Measurements from ENCODE around the gene TCERG1L. TPM values are rescaled to one million over a fixed set of nuclear protein-coding genes. Genes with fewer than 3 reads are reported as not detected.

TCERG1L gene, protein sequence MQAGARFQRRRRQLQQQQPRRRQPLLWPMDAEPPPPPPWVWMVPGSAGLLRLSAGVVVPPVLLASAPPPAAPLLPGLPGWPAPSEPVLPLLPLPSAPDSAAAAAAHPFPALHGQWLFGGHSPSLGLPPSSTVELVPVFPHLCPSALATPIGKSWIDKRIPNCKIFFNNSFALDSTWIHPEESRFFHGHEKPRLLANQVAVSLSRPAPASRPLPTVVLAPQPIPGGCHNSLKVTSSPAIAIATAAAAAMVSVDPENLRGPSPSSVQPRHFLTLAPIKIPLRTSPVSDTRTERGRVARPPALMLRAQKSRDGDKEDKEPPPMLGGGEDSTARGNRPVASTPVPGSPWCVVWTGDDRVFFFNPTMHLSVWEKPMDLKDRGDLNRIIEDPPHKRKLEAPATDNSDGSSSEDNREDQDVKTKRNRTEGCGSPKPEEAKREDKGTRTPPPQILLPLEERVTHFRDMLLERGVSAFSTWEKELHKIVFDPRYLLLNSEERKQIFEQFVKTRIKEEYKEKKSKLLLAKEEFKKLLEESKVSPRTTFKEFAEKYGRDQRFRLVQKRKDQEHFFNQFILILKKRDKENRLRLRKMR
- total RNA-seq: not detected

DNA sequence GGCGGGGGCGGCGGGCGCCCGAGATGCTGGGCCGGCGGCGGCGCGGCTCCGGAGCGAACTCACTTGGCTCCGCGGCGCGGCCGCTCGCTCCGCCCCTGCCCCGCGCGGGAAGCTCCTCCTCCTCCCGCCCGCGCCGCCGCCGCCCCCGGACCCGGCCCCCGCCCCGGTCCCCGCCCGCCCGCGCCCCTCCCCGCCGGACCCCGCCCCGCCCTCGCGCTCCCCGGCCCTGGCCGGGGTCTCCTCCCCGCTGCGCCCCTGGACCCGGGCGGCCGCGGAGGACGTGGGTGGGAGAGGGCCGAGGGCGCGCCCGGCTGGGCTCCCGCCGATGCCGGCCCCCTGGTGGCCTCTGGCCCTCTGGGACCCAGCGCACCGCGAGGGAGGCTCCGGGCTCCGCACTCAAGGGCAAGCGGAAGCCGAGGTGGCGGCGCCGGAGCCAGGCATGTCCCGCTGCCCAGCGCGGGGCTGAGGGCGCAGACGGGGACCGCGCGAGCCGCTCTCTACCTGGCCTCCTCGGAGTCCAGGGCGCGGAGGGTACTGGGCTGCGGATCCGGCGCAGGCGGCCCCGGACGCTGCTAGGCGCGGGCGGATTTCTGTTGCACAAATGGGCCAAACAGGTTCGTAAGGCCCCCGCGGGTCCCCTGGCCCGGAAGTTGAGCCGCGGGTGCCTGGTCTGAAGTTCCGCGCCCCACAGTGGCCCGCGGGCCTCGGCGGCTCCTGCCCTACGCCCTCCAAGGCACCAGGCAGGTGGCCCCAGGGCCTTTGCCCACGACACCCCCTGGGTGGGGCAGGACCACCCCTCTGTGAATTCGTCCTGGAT lies at the start of gene TCERG1L:
TCERG1L (minus strand) TSS at position 61 of the 817 bp plus-strand sequence. CDS start 86 bp downstream, outside the sequence.
- Histone ChIP-seq H3K9me3 (no peaks in the 10 kb centered on the region), H3K4me1 (ENCODE audit: control insufficient read depth in 1 of 2, low read depth in 2 of 2) (no peaks in the 10 kb centered on the region), H3K27me3 (replicated peaks; ENCODE audit: insufficient read depth) (no peaks in the 10 kb centered on the region), H3K4me3 (no peak within 1 kb of the TSS), H3K36me3 (no peaks in the 10 kb centered on the region), H3K27ac (no peak within 1 kb of the TSS)
- TF ChIP-seq, protein P1, sequence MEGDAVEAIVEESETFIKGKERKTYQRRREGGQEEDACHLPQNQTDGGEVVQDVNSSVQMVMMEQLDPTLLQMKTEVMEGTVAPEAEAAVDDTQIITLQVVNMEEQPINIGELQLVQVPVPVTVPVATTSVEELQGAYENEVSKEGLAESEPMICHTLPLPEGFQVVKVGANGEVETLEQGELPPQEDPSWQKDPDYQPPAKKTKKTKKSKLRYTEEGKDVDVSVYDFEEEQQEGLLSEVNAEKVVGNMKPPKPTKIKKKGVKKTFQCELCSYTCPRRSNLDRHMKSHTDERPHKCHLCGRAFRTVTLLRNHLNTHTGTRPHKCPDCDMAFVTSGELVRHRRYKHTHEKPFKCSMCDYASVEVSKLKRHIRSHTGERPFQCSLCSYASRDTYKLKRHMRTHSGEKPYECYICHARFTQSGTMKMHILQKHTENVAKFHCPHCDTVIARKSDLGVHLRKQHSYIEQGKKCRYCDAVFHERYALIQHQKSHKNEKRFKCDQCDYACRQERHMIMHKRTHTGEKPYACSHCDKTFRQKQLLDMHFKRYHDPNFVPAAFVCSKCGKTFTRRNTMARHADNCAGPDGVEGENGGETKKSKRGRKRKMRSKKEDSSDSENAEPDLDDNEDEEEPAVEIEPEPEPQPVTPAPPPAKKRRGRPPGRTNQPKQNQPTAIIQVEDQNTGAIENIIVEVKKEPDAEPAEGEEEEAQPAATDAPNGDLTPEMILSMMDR (IDR thresholded peaks at IDR 0.05): no peak
- ATAC-seq (ENCODE audit: insufficient number of reproducible peaks, low FRiP score, low read depth): no peak
- DNase-seq (ENCODE audit: low spot score): no peak

DNA sequence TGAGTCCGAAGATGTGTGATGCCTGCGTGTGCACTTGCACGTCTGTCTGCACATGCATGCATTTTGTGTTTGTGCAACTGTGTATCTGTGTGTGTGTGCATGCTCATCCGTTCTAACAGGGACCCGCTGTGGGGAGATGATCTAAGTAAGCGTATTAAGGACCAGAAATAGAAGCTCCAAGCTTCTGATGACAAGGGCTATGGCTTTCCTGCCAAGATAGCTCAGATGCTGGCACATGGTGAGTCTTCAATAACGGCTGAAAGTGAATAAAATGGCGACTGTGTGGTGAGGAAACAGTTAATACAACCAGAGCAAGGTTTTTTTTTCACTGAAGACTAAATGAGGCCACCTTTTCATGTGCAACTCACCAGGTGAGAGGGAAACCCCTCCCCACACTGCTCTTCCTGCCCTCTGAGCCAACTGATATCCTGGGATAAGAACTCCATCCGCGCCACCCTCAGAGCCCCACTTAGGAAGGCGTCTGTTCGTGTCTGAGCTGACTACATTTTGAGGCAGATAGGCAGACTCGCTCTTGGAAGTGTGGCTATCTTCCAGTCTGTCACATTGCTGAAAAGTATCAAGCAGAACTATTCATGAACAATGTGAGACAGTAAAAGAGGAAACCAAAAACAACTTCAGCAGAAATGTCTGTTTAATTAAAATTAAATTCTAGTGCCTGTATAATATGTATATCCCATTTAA lies 47.4 kb upstream of the TCERG1L start:
- Histone ChIP-seq H3K4me3 (no peak overlapping the region), H3K36me3 (no peaks in the 10 kb centered on the region), H3K27me3 (replicated peaks; ENCODE audit: insufficient read depth) (no peaks in the 10 kb centered on the region), H3K27ac (no peak overlapping the region), H3K4me1 (ENCODE audit: control insufficient read depth in 1 of 2, low read depth in 2 of 2) (no peaks in the 10 kb centered on the region), H3K9me3 (no peaks in the 10 kb centered on the region)
- TF ChIP-seq, protein P1 (IDR thresholded peaks at IDR 0.05): no peak
- ATAC-seq (ENCODE audit: insufficient number of reproducible peaks, low FRiP score, low read depth): no peak
- no peak for DNase-seq (ENCODE audit: low spot score)

DNA sequence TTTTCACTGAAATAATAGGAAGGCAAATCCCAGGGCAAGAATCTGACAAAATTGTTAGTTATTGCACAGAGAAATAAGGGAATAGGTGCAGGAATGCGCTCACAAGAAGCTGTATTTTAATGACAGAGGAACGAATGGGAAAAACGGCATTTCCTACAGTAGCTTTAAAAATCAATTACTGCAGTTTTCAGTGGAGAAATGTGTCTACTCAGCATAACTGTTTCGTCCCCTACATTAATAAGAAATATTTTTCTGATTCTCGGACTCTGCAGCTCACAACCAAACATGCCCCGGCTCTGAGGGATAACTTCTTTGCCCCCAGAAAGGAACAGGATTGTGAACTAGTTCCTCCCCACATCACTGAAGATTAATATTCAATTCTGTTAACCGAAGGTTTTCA lies 44.9 kb upstream of the TCERG1L start:
- H3K27ac ChIP-seq: no peak overlapping the region
- no peaks in the 10 kb centered on the region for H3K27me3 ChIP-seq (replicated peaks; ENCODE audit: insufficient read depth)
- TF ChIP-seq, protein P1 (IDR thresholded peaks at IDR 0.05): no peak
- no peak for DNase-seq (ENCODE audit: low spot score)
- no peaks in the 10 kb centered on the region for H3K4me1 ChIP-seq (ENCODE audit: control insufficient read depth in 1 of 2, low read depth in 2 of 2)
- no peak overlapping the region for H3K4me3 ChIP-seq
- H3K9me3 ChIP-seq: no peaks in the 10 kb centered on the region
- no peak for ATAC-seq (ENCODE audit: insufficient number of reproducible peaks, low FRiP score, low read depth)
- no peaks in the 10 kb centered on the region for H3K36me3 ChIP-seq

- no peak for ATAC-seq (ENCODE audit: insufficient number of reproducible peaks, low FRiP score, low read depth)
- no peak overlapping the region for H3K4me3 ChIP-seq
- H3K27ac ChIP-seq: no peak overlapping the region
- DNase-seq (ENCODE audit: low spot score): no peak
- no peaks in the 10 kb centered on the region for H3K27me3 ChIP-seq (replicated peaks; ENCODE audit: insufficient read depth)
- H3K9me3 ChIP-seq: no peaks in the 10 kb centered on the region
- TF ChIP-seq, protein P1 (IDR thresholded peaks at IDR 0.05): no peak
- no peaks in the 10 kb centered on the region for H3K4me1 ChIP-seq (ENCODE audit: control insufficient read depth in 1 of 2, low read depth in 2 of 2)
- no peaks in the 10 kb centered on the region for H3K36me3 ChIP-seq
Observed at GRCh38 chr10:131355881-131356280, 44.4 kb upstream of the TCERG1L start.

All from thoracic aorta (tissue), 2 donors.